Endothelial cell of umbilical vein (primary cell): Measurements from ENCODE around the gene RAB20. TPM values are rescaled to one million over a fixed set of nuclear protein-coding genes. Genes with fewer than 3 reads are reported as not detected.

Experiments used
- BruUV-seq: library from RNA; stranded (reverse); fragments of 400-500 nt; replicated peaks from 2 replicates; lab custom pipeline; 2021; lab: Mats Ljungman, UMichigan
- CTCF ChIA-PET: fragments of 300-600, 350-600 bp; sonication (Branson Sonifier 250); formaldehyde crosslinking; loops from one replicate; lab custom pipeline; 2021; ENCODE audit warnings: antibody characterized with exemption, inconsistent platforms; lab: Charles Lee
- POLR2A ChIA-PET: fragments of 300-600, 350-600 bp; sonication (Branson Sonifier 250); formaldehyde crosslinking; loops from one replicate; lab custom pipeline; 2021; ENCODE audit warnings: antibody characterized with exemption, inconsistent platforms; lab: Charles Lee
- DNase-seq: peaks from one replicate; pipeline ENCODE4 v3.0.0-alpha.2; 2011; ENCODE audit warnings: low read depth, low spot score
- FAIRE-seq: peaks from 2 replicates; lab custom pipeline; 2011; peaks lifted over from hg19 to GRCh38; lab: Jason Lieb, UNC
- H2AFZ ChIP-seq: 2 replicates; pipeline ENCODE4 v1.6.0; 2012; ENCODE audit warnings: low read depth, low read length, control low read depth, inconsistent platforms
- H3K27ac ChIP-seq: 2 replicates; pipeline ENCODE4 v1.5.1; 2011; ENCODE audit warnings: low read depth, mild to moderate bottlenecking, control low read depth, low read length, moderate library complexity; ENCODE audit not compliant: insufficient read depth
- H3K27me3 ChIP-seq, 2 experiments: 2 replicates each; pipeline versions ENCODE4 v1.6.0 to v1.6.1; 2011; ENCODE audit warnings: low read length in 2 of 2, mixed read lengths in 1 of 2; ENCODE audit not compliant: control insufficient read depth in 2 of 2, insufficient read depth in 2 of 2
- H3K36me3 ChIP-seq, 2 experiments: 2 replicates in 1 of 2; 3 replicates in 1 of 2; pipeline ENCODE4 v1.5.1; 2011; ENCODE audit warnings: low read length in 2 of 2, mild to moderate bottlenecking in 1 of 2, moderate library complexity in 1 of 2; ENCODE audit not compliant: control insufficient read depth in 2 of 2, insufficient read depth in 2 of 2; ENCODE audit errors: extremely low read depth in 1 of 2
- H3K4me1 ChIP-seq: 3 replicates; pipeline ENCODE4 v1.5.1; 2011; ENCODE audit warnings: mild to moderate bottlenecking, low read length; ENCODE audit not compliant: control insufficient read depth, insufficient read depth; ENCODE audit errors: extremely low read depth
- H3K4me2 ChIP-seq: 2 replicates; pipeline ENCODE4 v1.6.1; 2011; ENCODE audit warnings: low read length, control low read depth, mixed read lengths; ENCODE audit not compliant: insufficient read depth
- H3K4me3 ChIP-seq, 3 experiments: fragments of 200-600 bp in 1 of 3; sonication (generic), shearing (Covaris generic) in 1 of 3; replicated peaks in 1 of 3; 2 replicates each; pipeline ENCODE4 v1.5.1; 2011 to 2016; ENCODE audit warnings: control low read depth in 3 of 3, low read length in 3 of 3, mild to moderate bottlenecking in 2 of 3, inconsistent platforms in 1 of 3, low read depth in 1 of 3, moderate library complexity in 1 of 3; ENCODE audit not compliant: insufficient read depth in 1 of 3
- H3K79me2 ChIP-seq: 2 replicates; pipeline ENCODE4 v1.6.0; 2012; ENCODE audit warnings: low read length, inconsistent platforms; ENCODE audit not compliant: control insufficient read depth, insufficient read depth
- H3K9ac ChIP-seq: replicated peaks from 2 replicates; pipeline ENCODE3; 2011; ENCODE audit warnings: low read length, control low read depth; ENCODE audit not compliant: insufficient read depth; ENCODE audit errors: extremely low read depth
- H3K9me1 ChIP-seq: replicated peaks from 3 replicates; pipeline ENCODE4 v1.6.0; 2011; ENCODE audit warnings: mild to moderate bottlenecking, low read length; ENCODE audit not compliant: control insufficient read depth, insufficient read depth; ENCODE audit errors: extremely low read depth
- H3K9me3 ChIP-seq: replicated peaks from 2 replicates; pipeline ENCODE4 v1.5.1; 2012; ENCODE audit warnings: low read length, inconsistent platforms; ENCODE audit not compliant: control insufficient read depth, insufficient read depth
- H4K20me1 ChIP-seq: replicated peaks from 2 replicates; pipeline ENCODE3; 2011; ENCODE audit warnings: mild to moderate bottlenecking, low read length; ENCODE audit not compliant: control insufficient read depth, insufficient read depth; ENCODE audit errors: extremely low read depth
- EZH2 ChIP-seq: IDR thresholded peaks from 2 replicates; pipeline ENCODE4 v1.6.1; 2012; ENCODE audit warnings: borderline replicate concordance, low read depth, mild to moderate bottlenecking, moderate library complexity, low read length, inconsistent platforms; ENCODE audit not compliant: severe bottlenecking
- FOS ChIP-seq: IDR thresholded peaks from 2 replicates; pipeline ENCODE4 v1.6.1; 2011; ENCODE audit warnings: mild to moderate bottlenecking, low read length, moderate library complexity, borderline replicate concordance; ENCODE audit not compliant: insufficient read depth
- GATA2 ChIP-seq: IDR thresholded peaks from 2 replicates; pipeline ENCODE4 v1.7.0; 2011; ENCODE audit warnings: low read depth, mild to moderate bottlenecking, moderate library complexity, mixed read lengths, low read length; ENCODE audit not compliant: insufficient read length, insufficient read depth
- JUN ChIP-seq: IDR thresholded peaks from 2 replicates; pipeline ENCODE4 v1.6.1; 2011; ENCODE audit warnings: borderline replicate concordance, low read depth; ENCODE audit not compliant: insufficient read length, insufficient read depth
- MYC ChIP-seq: IDR thresholded peaks from one replicate; pipeline ENCODE4 v1.6.1; 2011; ENCODE audit warnings: mild to moderate bottlenecking, low read depth, low read length
- POLR2A ChIP-seq: IDR thresholded peaks from 2 replicates; pipeline ENCODE4 v1.6.1; 2012; ENCODE audit warnings: low read depth, mild to moderate bottlenecking, control low read depth, low read length
- POLR2AphosphoS5 ChIP-seq: IDR thresholded peaks from 2 replicates; pipeline ENCODE4 v1.6.1; 2012; ENCODE audit warnings: low read depth, mild to moderate bottlenecking, control low read depth, low read length, moderate library complexity; ENCODE audit not compliant: insufficient read depth
- dilution Hi-C: fragments of 300-500 bp; cut with MboI; formaldehyde crosslinking; loops from one replicate; pipeline ENCODE4 v1.15.0; 2019; ENCODE audit warnings: low sequenced_read_pairs; ENCODE audit not compliant: extremely low pct_ligation_motif_present
- intact Hi-C: fragments of 100-400 bp; cut with micrococcal nuclease; formaldehyde crosslinking; loops from one replicate; pipeline ENCODE4 v1.10.0; 2022
- polyA plus RNA-seq, 4 experiments: library from polyadenylated mRNA; depleted of rRNA in 3 of 4; stranded (reverse) in 3 of 4; unstranded in 1 of 4; fragments of >200 nt; gene quantifications; 2 replicates each; pipeline versions ENCODE4 v1.2.1 to v1.2.3, GENCODE V29; 2011 to 2012; ENCODE audit warnings: missing spikeins in 1 of 4
- total RNA-seq: library from RNA; stranded (reverse); gene quantifications from 2 replicates; pipeline ENCODE4 v1.2.3, GENCODE V29; 2021
- TF ChIP-seq, protein P1 (sequence below), 2 donors: IDR thresholded peaks; 1 replicate in 1 of 2; 2 replicates in 1 of 2; pipeline ENCODE4 v1.5.1; 2011; ENCODE audit warnings: low read length in 2 of 2, mild to moderate bottlenecking in 2 of 2, moderate library complexity in 2 of 2, control low read depth in 1 of 2, inconsistent platforms in 1 of 2, low read depth in 1 of 2; ENCODE audit not compliant: insufficient read depth in 1 of 2; ENCODE audit errors: extremely low read depth in 1 of 2
- TF ChIP-seq, protein P2 (sequence below): IDR thresholded peaks from 2 replicates; pipeline ENCODE4 v1.6.1; 2011; ENCODE audit not compliant: insufficient read depth, insufficient read length

RAB20 gene
- total and polyA plus RNA-seq, 2 donors (not counting 3 experiments of a cell fraction or from before 2014, with no cell fraction given): 1.3 to 1.7 TPM

GRCh38 chr13:110483386-110483968 is 78.0 kb downstream of the RAB20 start:
- DNase-seq: no peak
- Histone ChIP-seq H2AFZ (no peak overlapping the region), H3K9me1 (no peaks in the 10 kb centered on the region), H4K20me1 (no peaks in the 10 kb centered on the region), H3K27me3 (no peaks in the 10 kb centered on the region), H3K79me2 (no peaks in the 10 kb centered on the region), H3K36me3 (peaks cover 15 to 45% of the 10 kb centered on the region in 2 experiments), H3K4me2 (no peak overlapping the region), H3K27ac (no peak overlapping the region), H3K4me3 (no peak overlapping the region), H3K4me1 (no peaks in the 10 kb centered on the region), H3K9ac (no peak overlapping the region), H3K9me3 (no peaks in the 10 kb centered on the region)
- TF ChIP-seq, protein P1, sequence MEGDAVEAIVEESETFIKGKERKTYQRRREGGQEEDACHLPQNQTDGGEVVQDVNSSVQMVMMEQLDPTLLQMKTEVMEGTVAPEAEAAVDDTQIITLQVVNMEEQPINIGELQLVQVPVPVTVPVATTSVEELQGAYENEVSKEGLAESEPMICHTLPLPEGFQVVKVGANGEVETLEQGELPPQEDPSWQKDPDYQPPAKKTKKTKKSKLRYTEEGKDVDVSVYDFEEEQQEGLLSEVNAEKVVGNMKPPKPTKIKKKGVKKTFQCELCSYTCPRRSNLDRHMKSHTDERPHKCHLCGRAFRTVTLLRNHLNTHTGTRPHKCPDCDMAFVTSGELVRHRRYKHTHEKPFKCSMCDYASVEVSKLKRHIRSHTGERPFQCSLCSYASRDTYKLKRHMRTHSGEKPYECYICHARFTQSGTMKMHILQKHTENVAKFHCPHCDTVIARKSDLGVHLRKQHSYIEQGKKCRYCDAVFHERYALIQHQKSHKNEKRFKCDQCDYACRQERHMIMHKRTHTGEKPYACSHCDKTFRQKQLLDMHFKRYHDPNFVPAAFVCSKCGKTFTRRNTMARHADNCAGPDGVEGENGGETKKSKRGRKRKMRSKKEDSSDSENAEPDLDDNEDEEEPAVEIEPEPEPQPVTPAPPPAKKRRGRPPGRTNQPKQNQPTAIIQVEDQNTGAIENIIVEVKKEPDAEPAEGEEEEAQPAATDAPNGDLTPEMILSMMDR (IDR thresholded peaks at IDR 0.05; ENCODE audit: extremely low read depth in 1 of 2, insufficient read depth in 1 of 2, low read depth in 1 of 2, low read length in 2 of 2): no peak
- TF ChIP-seq JUN: no peak
- no peak for TF ChIP-seq POLR2A
- no peak for TF ChIP-seq MYC
- no peak for TF ChIP-seq FOS
- no peak for TF ChIP-seq EZH2
- TF ChIP-seq, protein P2, sequence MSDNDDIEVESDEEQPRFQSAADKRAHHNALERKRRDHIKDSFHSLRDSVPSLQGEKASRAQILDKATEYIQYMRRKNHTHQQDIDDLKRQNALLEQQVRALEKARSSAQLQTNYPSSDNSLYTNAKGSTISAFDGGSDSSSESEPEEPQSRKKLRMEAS: no peak
- TF ChIP-seq POLR2AphosphoS5: no peak
- TF ChIP-seq GATA2: no peak
- FAIRE-seq: no peak
- POLR2A ChIA-PET: no interaction called here
- no TSS peak for BruUV-seq
- dilution Hi-C loops: no loop called here
- intact Hi-C loops: no loop called here
- CTCF ChIA-PET: interaction anchor here (1.4 kb wide), 1 partner anchor 10 kb away, joined by 3 read pairs; no protein-coding TSS in a partner anchor
